Measurements from ENCODE around the gene LRRC8A. TPM values are rescaled to one million over a fixed set of nuclear protein-coding genes. Genes with fewer than 3 reads are reported as not detected.
"Not testable (repeated sequence)": the region's sequence is repeated elsewhere in the genome, so short reads cannot be mapped to it uniquely, and the experiment has no call there.

The LRRC8A gene
- total RNA-seq, 1 donor = 61.4 TPM

DNA sequence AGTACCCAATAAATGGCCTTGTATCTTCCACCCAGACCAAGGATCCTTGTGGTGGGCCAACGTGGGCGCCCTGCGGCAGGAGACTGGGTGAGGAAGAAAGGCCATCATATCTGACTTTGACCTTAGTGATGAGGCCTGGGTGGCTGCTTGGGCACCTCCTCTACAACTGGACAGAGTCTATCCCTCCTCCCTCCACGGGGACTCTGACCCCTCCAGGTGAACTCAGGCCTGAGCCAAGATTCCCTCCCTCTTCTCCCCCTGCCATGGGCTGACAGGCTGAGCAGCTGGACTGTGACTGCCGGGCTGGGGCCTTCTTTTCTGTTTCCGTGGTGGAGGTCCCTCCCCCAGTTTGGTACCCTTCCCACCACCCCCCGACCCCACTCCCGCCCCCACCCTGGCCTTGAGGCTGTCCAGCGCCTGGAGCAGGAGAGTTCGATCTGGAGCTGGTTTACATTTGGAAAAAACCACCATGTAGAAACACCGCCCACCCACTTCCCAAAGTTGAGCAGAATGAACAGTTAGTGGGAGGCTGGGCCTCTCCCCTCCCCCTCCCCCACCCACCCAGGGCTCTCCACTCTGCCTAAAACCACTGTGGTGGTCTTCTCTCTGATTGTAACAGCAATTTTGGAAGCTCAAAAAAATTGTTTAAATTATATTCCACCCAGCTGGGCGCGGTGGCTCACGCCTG, 37.6 kb downstream of the LRRC8A start:
- no peak for DNase-seq (ENCODE audit: low read depth in 2 of 3, low spot score in 2 of 3)

DNA sequence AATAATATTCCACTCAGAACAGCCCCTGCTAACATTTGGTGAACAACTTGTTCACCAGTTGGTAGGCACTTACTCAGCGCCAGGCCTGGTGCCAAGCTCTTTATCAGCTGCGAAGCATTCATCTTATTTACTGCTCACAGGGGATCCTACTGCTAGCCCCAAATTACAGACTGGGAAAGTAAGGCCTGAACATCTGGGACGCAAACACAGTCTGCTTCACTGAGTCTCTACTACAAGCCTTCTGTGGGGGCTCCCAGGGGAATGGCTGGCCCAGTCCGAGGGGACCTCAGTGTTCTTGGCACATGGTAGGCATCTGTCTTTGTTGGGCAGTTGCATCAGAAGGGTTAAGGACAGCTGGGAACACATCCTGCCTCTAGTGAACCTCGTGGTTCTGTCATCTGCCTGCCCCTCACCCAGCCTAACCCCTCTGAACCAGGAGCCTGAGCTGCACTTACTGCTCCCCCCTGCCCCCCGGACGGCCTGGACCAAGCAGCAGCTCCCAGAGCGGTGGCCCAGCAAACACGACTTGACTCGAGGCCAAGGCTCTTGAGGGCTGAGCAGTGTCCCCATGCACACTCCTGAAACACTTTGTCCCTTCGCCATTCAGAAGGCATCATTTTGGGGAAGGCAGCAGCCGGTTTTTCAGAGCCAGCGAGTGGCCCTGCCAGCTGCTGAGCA, 38.6 kb downstream of the LRRC8A start, which contains the start of gene PHYHD1:
TSS of gene PHYHD1 (plus strand) at position 602 of the 678 bp plus-strand sequence. CDS start 1,342 bp downstream, outside the sequence.
- no peak for DNase-seq (ENCODE audit: low read depth in 2 of 3, low spot score in 2 of 3)

DNA sequence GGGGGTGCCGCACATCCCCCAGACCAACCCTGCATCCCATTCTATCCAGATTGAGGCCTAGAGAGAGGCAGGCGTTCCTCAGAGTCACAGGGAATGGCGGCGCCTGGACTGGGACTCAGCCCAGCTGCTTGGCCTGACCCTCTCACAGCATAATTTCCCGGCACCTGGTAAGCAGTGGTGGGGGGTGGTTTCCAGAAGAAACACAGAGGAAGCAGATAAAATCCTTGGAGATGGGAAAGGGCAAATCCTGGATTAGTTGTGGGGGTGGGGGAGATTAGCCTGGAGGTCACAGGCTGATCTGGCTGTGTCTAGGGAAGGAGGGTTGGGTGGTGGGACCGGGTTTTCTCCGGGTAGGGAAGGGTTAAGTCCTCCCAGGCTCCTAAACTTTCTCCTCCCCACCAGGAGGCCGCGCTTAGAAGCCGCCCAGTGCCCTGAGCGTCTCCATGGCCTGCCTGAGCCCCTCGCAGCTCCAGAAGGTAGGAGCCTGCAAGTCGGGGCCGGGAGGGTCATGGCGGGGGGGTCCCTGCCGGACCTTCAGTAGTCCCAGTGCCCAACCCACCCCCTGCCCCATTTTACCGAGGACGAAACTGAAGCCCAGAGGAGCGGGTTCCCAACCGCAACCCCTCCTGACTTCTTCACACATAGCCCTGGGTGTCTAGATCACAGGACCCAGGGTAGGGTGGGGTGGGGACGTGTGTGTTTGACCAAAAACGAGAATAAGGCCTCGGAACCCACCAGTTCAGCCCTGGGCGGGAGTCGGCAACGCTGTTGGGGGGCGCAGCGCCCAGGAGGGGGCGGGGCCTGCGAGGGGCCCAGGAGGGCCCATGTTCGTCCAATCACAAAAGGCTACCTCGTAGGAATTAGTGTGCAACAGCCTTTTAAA, 40.2 kb downstream of the LRRC8A start:
- DNase-seq (ENCODE audit: low read depth in 2 of 3, low spot score in 2 of 3) = peak in 2 of 3 donors; percentile 55 to 67

DNA sequence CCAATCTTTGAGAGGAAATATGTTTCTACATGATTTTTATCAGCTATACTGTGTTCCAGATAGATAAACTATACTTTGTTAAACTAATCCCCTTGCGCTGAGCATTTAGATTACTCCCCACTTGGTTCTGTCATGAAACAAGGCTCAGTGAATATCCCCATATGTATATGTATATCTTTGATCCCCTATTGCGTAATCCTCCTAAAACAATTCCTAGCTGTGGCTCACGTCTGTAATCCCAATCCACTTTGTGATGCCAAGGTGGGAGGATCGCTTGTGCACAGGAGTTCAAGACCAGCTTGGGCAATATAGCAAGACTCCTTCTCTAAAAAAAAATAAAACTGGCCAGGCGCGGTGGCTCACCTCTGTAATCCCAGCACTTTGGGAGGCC, 41.6 kb downstream of the LRRC8A start:
- no peak for DNase-seq (ENCODE audit: low read depth in 2 of 3, low spot score in 2 of 3)

DNA sequence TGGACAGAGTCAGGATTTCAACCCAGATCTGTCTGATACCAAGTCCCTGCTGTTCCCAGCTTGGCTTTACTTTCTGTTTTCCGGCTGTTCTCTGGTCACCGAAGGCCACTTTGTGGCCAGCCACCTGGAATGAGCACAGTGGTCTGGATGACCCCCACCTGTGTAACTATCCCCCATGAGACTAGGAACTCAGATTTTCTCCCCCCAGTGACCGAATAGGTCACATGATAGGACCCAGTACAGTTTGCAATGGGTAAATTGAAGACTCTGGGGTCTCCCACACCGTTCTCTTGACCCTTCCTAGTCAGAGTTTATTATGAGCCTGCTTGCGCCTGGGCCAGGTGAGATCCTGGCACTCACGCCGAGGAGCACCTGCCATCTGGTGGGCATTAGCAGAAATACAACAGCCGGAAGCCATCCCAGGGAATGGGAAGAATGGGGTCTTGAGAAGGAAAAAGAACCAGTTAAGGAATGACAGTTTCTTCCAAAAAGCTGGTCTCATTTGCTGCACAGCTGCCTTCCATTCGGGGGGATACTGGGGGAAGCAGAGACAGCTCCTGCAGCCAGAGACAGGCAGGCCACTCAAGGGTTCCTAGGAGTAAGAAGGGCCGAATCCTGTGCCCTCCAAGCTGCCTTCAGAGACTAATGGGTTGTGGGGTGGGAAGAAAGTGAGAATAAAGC, 45.9 kb downstream of the LRRC8A start:
- peak in 2 of 3 donors; percentile 26 to 29 for DNase-seq (ENCODE audit: low read depth in 2 of 3, low spot score in 2 of 3)

DNA sequence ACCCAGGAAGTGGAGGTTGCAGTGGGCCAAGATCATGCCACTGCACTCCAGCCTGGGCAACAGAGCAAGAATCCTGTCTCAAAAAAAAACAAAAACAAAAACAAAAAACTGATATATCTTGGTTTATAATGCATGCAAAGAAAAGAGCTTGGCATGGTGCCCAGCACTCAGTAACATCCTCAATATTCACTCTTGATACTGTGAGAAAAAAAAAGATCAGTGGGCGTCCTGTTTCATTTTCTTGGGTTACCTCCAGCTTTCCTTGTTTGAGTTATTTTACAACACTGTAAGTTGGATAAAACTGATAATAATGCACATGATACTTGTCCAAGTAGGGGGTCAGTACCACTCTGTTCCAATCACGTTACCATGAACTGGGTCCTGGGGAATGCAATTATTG, 46.7 kb downstream of the LRRC8A start:
- DNase-seq (ENCODE audit: low read depth in 2 of 3, low spot score in 2 of 3) = no peak

DNA sequence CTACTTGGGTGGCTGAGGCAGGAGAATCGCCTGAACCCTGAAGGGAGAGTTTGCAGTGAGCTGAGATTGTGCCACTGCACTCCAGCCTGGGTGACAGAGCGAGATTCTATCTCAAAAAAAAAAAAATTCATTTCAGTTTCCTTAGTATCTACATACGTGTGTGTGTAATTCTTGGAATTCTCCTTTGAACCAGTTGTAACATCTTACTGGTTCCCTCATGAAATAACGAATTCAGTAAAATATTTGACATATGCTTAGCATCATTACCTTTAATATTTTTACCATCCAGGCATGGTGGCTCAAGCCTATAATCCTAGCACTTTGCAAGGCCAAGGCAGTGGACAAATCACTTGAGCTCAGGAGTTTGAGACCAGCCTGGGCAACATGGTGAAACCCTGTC, 47.6 kb downstream of the LRRC8A start:
- DNase-seq (ENCODE audit: low read depth in 2 of 3, low spot score in 2 of 3) = no peak

DNA sequence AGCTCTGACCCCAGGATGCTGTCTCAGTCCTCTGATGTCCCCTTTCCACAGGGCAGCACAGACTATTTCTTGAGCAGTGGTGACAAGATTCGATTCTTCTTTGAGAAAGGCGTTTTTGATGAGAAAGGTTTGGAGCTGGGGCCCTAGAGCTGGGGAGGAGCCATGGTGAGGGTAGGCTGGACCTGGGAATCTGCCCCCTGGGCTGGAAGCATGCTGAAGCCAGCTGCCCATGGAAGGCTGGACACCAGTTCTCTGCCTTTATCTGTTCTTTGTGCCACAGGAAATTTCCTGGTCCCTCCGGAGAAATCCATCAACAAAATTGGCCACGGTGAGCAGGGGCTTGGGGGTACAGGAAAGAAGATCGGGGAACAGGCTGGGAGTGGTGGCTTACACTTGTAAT, 51.8 kb downstream of the LRRC8A start:
- no peak for DNase-seq (ENCODE audit: low read depth in 2 of 3, low spot score in 2 of 3)

DNA sequence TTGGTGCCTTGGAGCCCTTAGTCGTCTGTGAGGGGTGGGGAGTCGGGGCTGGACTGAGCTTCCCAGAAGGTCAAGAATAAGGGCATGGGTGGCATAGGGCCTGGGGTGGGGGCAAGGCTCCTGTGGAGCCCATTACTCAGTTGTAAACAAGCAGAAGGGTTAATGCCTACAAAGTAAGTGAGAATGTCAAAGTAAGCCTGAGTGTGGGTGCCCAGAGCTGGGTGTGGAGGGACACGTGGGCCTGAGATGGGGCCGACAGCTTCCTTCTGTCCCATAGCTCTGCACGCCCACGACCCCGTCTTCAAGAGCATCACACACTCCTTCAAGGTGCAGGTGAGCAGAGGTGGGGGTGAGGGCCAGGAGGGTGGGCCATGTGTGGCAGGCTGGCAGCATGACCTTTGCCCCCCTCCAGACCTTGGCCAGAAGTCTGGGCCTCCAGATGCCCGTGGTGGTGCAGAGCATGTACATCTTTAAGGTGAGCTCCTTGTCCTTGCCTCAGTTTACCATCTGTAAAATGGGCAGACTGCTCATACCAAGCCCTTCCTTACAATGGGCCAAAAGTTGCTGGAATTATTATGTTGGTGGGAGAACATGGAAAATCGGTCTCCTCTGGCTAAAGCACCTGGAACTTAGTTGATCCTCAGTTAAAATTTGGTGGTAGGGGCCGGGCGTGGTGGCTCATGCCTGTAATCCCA, 54.4 kb downstream of the LRRC8A start:
- DNase-seq (ENCODE audit: low read depth in 2 of 3, low spot score in 2 of 3) = no peak

DNA sequence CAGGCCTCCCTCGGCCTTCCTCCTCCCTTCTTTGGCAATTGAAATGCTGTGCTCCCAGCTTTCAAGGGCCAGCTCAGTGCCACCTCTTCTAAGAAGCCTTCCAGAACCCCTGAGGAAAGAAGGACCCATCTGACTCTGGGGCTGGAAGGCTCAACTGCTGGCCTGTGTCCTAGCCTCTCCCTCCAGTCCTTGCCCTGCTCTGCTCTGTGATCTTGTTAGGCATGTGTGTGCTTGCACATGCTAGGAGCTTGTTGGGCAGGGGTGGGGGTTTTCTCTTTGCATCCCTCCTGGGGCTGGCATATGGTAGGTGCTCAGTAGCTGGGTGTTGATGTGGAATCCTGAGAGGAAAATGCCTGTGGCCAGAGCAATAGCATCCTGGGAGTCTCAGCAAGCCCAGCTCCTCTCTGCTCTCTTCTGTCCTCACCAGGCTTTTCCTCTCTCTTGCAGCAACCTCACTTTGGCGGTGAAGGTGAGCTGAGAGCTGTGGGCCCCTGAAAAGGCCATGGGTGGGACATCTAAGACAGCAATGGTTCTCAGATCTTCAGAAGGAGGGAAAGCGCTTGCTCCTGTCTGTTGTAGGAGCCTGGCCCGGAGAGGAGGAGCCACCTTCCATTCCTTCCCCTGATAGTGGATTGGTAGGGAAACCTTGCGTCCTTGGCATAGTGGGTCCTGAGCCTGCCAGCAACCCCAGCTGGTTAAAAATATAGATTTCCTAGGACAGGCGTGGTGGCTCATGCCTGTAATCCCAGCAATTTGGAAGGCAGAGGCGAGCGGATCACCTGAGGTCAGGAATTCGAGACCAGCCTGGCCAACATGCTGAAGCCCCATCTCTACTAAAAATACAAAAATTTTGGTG, 55.6 kb downstream of the LRRC8A start:
- DNase-seq (ENCODE audit: low read depth in 2 of 3, low spot score in 2 of 3) = no peak

DNA sequence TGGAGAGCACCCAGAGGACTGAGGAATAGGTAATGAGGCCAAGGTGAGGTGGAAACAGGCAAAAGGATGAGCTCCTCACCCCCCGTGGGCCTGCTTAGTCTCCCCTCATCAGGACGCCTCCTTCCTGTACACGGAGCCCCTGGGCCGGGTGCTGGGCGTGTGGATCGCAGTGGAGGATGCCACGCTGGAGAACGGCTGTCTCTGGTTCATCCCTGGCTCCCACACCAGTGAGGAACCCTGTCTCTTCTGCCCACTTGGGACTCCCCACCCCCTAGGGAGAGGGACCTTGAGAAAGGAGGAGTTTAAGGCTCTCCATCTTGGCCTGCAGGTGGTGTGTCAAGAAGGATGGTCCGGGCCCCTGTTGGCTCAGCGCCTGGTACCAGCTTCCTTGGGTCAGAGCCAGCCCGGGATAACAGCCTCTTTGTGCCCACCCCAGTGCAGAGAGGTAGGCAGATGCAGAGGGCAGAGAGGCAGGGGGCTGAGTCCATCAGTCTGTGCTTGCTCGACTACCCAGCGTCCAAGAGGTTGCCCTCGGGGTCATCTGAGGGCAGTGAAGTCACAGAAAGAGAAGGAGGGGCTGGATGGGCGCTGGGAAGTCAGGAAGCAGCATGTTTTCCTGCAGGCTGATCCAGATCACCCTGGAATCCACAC, 58.5 kb downstream of the LRRC8A start:
- no peak for DNase-seq (ENCODE audit: low read depth in 2 of 3, low spot score in 2 of 3)

DNA sequence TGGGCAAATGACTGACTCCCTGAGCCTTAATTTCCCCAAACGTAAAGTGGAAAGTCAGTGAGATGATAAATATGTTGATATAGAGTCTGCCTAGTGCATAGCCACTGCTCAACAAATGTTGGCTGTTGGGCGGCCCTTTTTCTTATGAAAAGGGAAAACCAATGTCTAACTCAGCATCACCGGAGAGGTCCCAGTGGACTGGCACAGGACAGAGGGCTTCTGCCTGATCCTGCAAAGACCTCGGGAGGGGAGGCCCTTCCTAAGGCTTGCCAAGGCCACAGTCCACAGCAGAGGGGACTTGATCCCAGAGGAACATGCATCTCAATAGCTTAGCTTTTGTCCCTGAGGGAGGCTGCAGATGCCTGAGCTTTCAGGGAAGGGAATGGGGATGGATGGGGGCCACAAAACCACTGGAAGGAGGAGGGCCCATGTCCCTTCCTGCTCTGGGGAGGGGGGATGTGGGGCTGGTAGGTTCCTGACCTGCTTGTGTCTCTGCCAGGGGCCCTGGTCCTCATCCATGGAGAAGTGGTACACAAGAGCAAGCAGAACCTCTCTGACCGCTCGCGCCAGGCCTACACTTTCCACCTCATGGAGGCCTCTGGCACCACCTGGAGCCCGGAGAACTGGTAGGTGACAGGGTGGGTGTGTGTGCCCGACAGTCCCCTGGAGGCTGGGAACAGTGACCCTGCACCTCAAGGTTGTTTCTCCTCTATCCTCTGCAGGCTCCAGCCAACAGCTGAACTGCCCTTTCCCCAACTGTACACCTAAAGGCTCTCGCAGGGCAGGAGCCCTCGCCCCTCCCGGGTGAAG, 59.2 kb downstream of the LRRC8A start:
- no peak for DNase-seq (ENCODE audit: low read depth in 2 of 3, low spot score in 2 of 3)

DNA sequence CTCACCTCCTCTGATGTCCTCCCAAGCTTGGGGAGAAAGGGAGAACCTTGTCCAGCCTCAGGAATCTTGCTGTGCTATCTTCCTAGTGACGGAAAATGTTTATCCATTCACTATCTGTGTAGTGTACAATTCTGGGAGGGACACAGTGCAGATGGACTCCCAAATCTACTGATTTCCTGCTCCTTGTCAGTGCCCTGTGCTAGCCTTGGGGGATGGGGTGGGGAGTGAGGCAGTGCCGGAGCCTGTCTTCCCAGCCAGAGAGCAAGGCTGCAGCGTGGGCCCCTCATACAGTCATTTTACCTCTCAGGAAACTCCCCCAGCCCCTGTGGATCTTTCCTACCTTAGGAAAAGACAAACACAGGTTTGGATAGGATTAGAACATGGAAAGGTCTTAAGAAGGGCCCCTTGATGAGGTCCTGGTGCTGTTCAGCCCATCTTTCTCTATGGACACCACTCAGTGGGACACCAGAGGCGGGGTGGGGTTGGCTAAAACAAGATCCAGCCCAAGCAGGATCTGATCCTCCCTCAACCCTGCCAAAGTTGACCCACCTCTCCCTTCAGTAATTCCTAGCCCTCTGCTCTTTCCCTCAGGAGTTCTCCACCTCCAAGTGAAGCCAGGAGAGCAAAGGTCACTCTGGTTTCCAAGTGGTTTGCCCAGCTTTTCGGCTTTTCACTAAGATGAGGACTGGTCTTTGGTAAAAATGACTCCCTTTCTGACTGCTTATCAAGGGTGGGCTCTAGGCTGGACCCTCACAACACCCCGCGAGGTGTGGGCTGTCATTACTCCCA, 62.1 kb downstream of the LRRC8A start:
- no peak for DNase-seq (ENCODE audit: low read depth in 2 of 3, low spot score in 2 of 3)

DNA sequence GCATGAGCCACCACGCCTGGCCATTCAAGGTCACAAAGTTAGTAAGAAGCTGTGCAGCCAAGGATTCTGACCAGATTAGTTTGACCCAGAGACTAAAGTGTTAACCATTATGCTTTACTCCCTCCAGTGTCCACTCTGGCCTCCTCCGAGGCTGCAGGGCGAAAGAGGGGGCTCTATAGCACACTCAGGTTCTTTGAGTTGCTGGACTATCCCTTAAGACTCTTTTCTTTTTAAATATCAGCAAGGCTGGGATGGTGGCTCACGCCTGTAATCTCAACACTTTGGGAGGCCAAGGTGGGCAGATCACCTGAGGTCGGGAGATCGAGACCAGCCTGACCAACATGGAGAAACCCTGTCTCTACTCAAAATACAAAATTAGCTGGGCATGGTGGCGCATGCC, 63.0 kb downstream of the LRRC8A start:
- not testable (repeated sequence) for DNase-seq (ENCODE audit: low read depth in 2 of 3, low spot score in 2 of 3)

DNA sequence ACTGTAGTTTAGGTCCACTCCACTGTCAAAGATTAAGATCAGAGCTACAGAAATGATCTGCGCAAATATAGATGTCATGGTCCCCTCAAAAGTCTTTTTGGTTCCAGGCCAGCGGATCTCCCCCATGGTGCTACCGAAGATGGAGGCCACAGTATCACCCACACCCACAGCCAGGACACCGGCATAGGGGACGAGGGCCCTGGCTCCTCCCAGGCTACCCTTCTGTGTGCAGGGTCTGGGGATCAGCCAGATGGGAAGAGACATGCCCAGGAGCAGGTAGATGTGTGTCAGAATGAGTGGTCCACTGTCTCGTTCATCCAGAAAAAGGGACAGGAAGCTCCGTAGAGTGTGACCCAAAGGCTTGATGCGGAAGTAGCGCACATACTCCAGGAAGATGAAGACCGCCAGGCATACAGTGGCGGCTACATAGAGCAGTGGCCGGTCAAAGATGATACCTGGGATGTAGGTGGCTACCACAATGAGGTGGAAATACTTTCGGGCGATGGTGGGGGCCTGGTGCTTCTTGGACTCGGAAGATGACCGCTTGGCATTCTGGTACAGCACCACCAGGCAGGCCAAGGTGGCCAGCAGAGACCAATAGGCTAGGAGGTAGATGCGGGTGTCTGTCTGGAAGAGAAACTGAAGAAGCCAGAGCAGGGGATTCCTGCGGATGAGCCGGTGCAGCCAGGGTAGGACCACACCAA, 64.0 kb downstream of the LRRC8A start:
- DNase-seq (ENCODE audit: low read depth in 2 of 3, low spot score in 2 of 3) = no peak

DNA sequence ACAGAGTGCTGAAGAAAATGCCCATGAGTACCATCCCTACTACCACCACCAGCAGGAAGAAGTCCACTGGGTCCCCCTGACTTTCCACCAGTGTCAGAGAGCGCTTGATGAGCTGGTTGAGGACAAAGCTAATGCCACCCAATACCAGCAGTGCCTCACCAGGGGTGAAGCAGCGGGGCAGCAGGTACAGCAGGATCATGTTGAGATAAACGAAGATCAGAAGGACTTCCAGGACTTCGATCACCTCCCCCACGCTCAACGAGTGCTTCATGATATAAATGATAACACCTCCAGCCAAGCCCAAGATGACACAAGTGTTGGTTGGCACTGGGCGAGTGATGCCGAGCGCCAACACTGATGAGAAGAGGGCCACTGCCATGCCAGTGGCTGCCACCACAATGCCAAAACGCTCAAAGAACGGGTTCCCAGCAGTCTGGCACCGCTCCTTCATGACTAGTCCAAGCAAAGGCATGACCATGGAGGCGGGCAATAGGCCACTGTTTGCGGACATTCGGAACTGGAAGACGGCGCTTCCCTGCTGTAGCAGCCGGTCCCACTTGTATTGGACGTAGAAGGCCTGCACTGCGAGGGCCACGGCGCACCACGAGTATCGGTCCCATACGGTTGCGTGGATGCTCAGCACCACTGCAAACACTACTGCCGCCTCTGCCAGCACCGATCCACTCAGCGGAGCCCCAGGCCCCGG, 64.8 kb downstream of the LRRC8A start:
- DNase-seq (ENCODE audit: low read depth in 2 of 3, low spot score in 2 of 3) = no peak

Data from hematopoietic multipotent progenitor cell (in vitro differentiated cells).